Chondrocyte (in vitro differentiated cells): Measurements from ENCODE around the gene TNPO3. TPM values are rescaled to one million over a fixed set of nuclear protein-coding genes. Genes with fewer than 3 reads are reported as not detected.
A peak's percentile ranks its signal among the peaks of the same experiment; 100 is the strongest.

Experiments used
- DNase-seq: peaks from one replicate; pipeline ENCODE4 v3.0.0; 2021; ENCODE audit warnings: mixed read lengths, low spot score
- H3K27ac Mint-ChIP-seq: one replicate; pipeline ENCODE4 v1.8.0; 2021; ENCODE audit warnings: mild to moderate bottlenecking, moderate library complexity, mixed read lengths; ENCODE audit not compliant: unreplicated experiment
- H3K27me3 Mint-ChIP-seq: 2 replicates; pipeline ENCODE4 v1.8.0; 2021; ENCODE audit warnings: low read depth, mixed read lengths
- H3K36me3 Mint-ChIP-seq: 2 replicates; pipeline ENCODE4 v1.8.0; 2021; ENCODE audit warnings: low read depth, mixed read lengths
- H3K4me1 Mint-ChIP-seq: 2 replicates; pipeline ENCODE4 v1.8.0; 2021; ENCODE audit warnings: low read depth, mild to moderate bottlenecking, mixed read lengths
- H3K4me3 Mint-ChIP-seq: one replicate; pipeline ENCODE4 v1.8.0; 2021; ENCODE audit warnings: mild to moderate bottlenecking, moderate library complexity, mixed read lengths; ENCODE audit not compliant: unreplicated experiment
- H3K9me3 Mint-ChIP-seq: 2 replicates; pipeline ENCODE4 v1.8.0; 2021; ENCODE audit warnings: low read depth, mixed read lengths
- total RNA-seq: library from RNA; stranded (reverse); gene quantifications from 3 replicates; pipeline ENCODE4 v1.2.1, GENCODE V29; 2021
- TF ChIP-seq, protein P1 (sequence below): fragments of 200-600 bp; sonication (generic); IDR thresholded peaks from 2 replicates; pipeline ENCODE4 v1.5.0; 2021; ENCODE audit warnings: antibody characterized with exemption, mild to moderate bottlenecking, moderate library complexity

The TNPO3 gene
- total RNA-seq, 1 donor from 2014 or later, result 44.0 TPM

DNA sequence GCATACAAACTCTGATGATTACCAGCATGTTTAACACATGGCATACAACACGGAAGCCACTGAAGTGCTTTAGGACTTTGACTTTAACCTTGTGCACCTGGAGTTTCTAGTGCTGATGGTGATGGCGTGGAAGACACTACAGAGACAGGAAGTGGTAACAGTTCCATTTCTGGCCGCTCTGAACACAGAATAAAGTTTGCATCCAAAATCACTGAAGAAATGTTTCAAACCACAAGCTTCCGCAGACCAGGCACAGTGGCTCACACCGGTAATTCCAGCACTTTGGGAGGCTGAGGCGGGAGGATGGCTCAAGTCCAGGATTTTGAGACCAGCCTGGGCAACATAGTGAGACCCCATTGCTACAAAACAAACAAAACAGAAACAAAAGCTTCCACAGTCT, 40.3 kb upstream of the TNPO3 start:
- TF ChIP-seq, protein P1, sequence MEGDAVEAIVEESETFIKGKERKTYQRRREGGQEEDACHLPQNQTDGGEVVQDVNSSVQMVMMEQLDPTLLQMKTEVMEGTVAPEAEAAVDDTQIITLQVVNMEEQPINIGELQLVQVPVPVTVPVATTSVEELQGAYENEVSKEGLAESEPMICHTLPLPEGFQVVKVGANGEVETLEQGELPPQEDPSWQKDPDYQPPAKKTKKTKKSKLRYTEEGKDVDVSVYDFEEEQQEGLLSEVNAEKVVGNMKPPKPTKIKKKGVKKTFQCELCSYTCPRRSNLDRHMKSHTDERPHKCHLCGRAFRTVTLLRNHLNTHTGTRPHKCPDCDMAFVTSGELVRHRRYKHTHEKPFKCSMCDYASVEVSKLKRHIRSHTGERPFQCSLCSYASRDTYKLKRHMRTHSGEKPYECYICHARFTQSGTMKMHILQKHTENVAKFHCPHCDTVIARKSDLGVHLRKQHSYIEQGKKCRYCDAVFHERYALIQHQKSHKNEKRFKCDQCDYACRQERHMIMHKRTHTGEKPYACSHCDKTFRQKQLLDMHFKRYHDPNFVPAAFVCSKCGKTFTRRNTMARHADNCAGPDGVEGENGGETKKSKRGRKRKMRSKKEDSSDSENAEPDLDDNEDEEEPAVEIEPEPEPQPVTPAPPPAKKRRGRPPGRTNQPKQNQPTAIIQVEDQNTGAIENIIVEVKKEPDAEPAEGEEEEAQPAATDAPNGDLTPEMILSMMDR, result no peak
- no peak overlapping the region for H3K4me3 Mint-ChIP-seq
- peaks cover 19% of the 10 kb centered on the region for H3K27me3 Mint-ChIP-seq
- no peak for DNase-seq
- H3K27ac Mint-ChIP-seq, result no peak overlapping the region
- H3K36me3 Mint-ChIP-seq, result no peaks in the 10 kb centered on the region
- H3K9me3 Mint-ChIP-seq, result no peaks in the 10 kb centered on the region
- H3K4me1 Mint-ChIP-seq, result peaks cover 4% of the 10 kb centered on the region

DNA sequence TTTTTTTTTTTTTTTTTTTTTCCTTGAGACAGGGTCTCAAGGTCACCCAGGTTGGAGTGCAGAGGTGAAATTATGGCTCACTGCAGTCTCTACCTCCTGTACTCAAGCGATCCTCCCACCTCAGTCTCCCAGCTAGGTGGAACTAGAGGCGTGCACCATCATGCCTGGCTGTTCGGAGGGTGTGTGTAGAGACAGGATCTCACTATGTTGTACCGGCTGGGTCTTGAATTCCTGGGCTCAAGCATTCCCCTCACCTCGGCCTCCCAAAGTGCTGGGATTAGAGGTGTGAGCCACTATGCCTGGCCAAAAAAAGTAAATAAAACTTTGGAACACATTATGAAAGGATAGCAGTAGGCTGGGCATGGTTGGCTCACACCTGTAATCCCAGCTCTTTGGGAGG, 39.6 kb upstream of the TNPO3 start:
- TF ChIP-seq, protein P1, result no peak
- Mint-ChIP-seq H3K4me1 (peaks cover 4% of the 10 kb centered on the region), H3K27me3 (peaks cover 23% of the 10 kb centered on the region), H3K9me3 (no peaks in the 10 kb centered on the region), H3K27ac (no peak overlapping the region), H3K4me3 (no peak overlapping the region), H3K36me3 (no peaks in the 10 kb centered on the region)
- no peak for DNase-seq

DNA sequence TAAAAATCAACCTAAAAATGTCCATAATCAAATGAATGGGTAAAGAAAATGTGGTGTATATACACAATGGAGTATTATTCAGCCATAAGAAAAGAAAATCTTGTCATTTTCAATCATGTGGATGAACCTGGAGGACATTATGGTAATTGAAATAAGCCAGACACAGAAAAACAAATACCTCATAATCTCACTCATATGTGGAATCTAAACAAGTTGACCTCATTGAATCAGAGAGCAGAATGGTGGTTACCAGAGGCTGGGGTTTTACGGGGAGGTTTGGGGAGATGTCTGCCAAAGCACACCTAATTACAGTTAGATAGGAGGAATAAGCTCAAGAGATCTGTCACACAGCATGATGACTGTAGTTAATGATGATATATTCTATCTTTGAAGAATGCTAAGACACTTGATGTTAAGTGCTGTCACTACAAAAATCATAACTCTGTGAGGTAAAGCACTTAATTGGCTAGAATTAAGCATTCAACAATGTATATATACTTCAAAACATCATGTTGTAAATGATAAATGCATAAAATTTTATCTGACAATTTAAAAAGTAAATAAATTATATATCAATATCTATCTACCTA, 39.1 kb upstream of the TNPO3 start:
- H3K4me1 Mint-ChIP-seq, result peaks cover 4% of the 10 kb centered on the region
- TF ChIP-seq, protein P1, result no peak
- H3K36me3 Mint-ChIP-seq, result no peaks in the 10 kb centered on the region
- no peak for DNase-seq
- H3K27ac Mint-ChIP-seq, result no peak overlapping the region
- no peak overlapping the region for H3K4me3 Mint-ChIP-seq
- H3K27me3 Mint-ChIP-seq, result peaks cover 29% of the 10 kb centered on the region
- no peaks in the 10 kb centered on the region for H3K9me3 Mint-ChIP-seq

DNA sequence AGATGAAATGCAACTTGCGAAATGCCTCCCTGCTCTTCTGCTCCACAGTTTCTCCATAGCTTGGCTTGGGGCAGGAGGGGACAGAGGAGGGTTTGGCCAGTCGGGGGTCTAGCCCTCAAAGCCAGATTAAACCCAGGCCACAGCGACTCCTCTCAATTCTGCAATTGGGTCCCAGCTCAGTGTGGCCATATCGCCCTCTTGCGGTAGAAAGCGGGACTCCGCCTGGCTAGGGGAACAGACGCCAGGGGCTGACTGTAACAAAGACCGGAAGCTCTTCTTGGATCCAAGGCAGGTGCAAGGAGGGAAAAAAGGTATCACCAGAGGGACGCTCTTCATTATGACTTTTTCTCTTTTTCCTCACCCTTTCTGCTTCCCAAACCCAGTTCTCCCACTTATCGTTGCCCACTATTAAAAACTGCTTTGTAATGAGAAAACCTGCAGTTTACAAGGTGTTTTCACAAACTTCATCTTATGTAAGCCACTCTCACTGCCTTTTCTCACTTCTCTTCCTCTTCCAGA, 36.6 kb upstream of the TNPO3 start:
- Mint-ChIP-seq H3K27me3 (peaks cover 28% of the 10 kb centered on the region), H3K4me1 (peaks cover 4% of the 10 kb centered on the region)

DNA sequence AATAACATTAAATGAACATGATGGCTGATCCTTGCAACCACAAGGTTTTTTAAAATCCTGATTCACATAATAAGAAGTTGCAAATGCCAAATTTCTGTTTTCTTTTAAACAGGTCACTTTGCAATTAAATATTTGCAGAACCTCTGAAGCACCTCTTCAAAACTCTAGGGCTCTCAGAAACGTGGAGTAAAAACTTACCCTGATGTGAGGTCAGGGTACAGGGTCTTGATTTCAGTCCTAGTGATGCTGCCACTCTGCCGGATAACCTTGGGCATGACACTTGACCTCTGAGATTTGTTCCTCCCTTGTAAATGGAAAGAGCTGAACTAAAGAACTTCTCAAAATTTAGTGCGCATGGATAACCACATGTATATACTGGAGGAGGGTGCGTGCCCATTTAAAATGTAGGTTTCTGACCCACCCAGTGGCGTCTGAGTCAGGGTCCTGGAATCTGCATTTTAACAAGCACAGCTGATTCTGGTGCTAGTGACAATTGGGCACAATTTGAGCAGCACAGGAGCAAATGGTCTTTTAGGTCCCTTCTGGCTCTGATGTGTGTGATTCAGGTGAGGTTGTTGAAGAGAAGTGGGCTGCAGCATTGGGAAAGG, 35.5 kb upstream of the TNPO3 start:
- TF ChIP-seq, protein P1, result no peak
- no peaks in the 10 kb centered on the region for H3K9me3 Mint-ChIP-seq
- H3K36me3 Mint-ChIP-seq, result no peaks in the 10 kb centered on the region
- no peak for DNase-seq
- no peak overlapping the region for H3K27ac Mint-ChIP-seq
- peaks cover 4% of the 10 kb centered on the region for H3K4me1 Mint-ChIP-seq
- peaks cover 23% of the 10 kb centered on the region for H3K27me3 Mint-ChIP-seq
- H3K4me3 Mint-ChIP-seq, result no peak overlapping the region

More for the DNA sequence above, 36.6 kb upstream of the TNPO3 start:
- no peak overlapping the region for H3K4me3 Mint-ChIP-seq
- H3K36me3 Mint-ChIP-seq, result no peaks in the 10 kb centered on the region
- H3K27ac Mint-ChIP-seq, result no peak overlapping the region
- H3K9me3 Mint-ChIP-seq, result no peaks in the 10 kb centered on the region
- TF ChIP-seq, protein P1, result peak; percentile 96
- no peak for DNase-seq
